ENCODE data around the gene SAPCD2. TPM values are rescaled to one million over a fixed set of nuclear protein-coding genes. Genes with fewer than 3 reads are reported as not detected.

The SAPCD2 gene
- total RNA-seq, 1 experiment from 2014 or later, result 29.8 TPM

GRCh38 chr9:137025517-137025966 lies 44.8 kb downstream of the SAPCD2 start:
- DNase-seq, result peak; percentile 47
- H3K27ac Mint-ChIP-seq, result no peak overlapping the region
- TF ChIP-seq, protein P1, sequence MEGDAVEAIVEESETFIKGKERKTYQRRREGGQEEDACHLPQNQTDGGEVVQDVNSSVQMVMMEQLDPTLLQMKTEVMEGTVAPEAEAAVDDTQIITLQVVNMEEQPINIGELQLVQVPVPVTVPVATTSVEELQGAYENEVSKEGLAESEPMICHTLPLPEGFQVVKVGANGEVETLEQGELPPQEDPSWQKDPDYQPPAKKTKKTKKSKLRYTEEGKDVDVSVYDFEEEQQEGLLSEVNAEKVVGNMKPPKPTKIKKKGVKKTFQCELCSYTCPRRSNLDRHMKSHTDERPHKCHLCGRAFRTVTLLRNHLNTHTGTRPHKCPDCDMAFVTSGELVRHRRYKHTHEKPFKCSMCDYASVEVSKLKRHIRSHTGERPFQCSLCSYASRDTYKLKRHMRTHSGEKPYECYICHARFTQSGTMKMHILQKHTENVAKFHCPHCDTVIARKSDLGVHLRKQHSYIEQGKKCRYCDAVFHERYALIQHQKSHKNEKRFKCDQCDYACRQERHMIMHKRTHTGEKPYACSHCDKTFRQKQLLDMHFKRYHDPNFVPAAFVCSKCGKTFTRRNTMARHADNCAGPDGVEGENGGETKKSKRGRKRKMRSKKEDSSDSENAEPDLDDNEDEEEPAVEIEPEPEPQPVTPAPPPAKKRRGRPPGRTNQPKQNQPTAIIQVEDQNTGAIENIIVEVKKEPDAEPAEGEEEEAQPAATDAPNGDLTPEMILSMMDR (conservative IDR thresholded peaks at IDR 0.05), result no peak

More at GRCh38 chr9:137025517-137025966, 44.8 kb downstream of the SAPCD2 start:
- no peak overlapping the region for H3K18ac ChIP-seq (ENCODE audit: insufficient read length, low read depth, low read length)
- peaks cover 2% of the 10 kb centered on the region for H4K20me1 ChIP-seq (ENCODE audit: control insufficient read depth, insufficient read depth, insufficient read length)
- no peak overlapping the region for H3K9ac ChIP-seq (ENCODE audit: extremely low read depth, insufficient read length, low read length)
- no peak overlapping the region for H3K4ac ChIP-seq (ENCODE audit: low read depth, low read length)
- no peak overlapping the region for H3K27ac ChIP-seq (ENCODE audit: insufficient read length, low read depth, low read length)
- Mint-ChIP-seq H3K4me3 (no peak overlapping the region), H3K36me3 (ENCODE audit: insufficient read depth in 1 of 3, low read depth in 3 of 3) (no peaks in the 10 kb centered on the region), H3K27me3 (ENCODE audit: low read depth) (peaks cover 22% of the 10 kb centered on the region), H3K4me1 (peaks cover 2 to 17% of the 10 kb centered on the region in 2 experiments; a peak in 3 of 4 replicates), H3K9me3 (no peaks in the 10 kb centered on the region)
- H3K56ac ChIP-seq (ENCODE audit: insufficient read length, low read depth, low read length), result no peak overlapping the region
- peaks cover 9% of the 10 kb centered on the region for H3K23me2 ChIP-seq (ENCODE audit: insufficient read length, low read depth, low read length, poor library complexity, severe bottlenecking)
- no peak overlapping the region for H3K23ac ChIP-seq (ENCODE audit: insufficient read length, low read depth, low read length)
- no peaks in the 10 kb centered on the region for H3K79me1 ChIP-seq (ENCODE audit: insufficient read depth, low read depth, low read length, poor library complexity, severe bottlenecking)
- H2BK120ac ChIP-seq (ENCODE audit: low read depth, low read length, poor library complexity, severe bottlenecking), result no peak overlapping the region
- no peaks in the 10 kb centered on the region for H3K9me3 ChIP-seq (ENCODE audit: control insufficient read depth, low read depth, low read length)
- no peak overlapping the region for H2BK5ac ChIP-seq (ENCODE audit: insufficient read length, low read length)
- no peak overlapping the region for H3T11ph ChIP-seq (ENCODE audit: low read length)
- H2BK20ac ChIP-seq (ENCODE audit: low read depth, low read length, poor library complexity, severe bottlenecking), result no peak overlapping the region
- no peak overlapping the region for H4K5ac ChIP-seq (ENCODE audit: insufficient read length, low read depth, low read length)
- H3K14ac ChIP-seq (ENCODE audit: insufficient read depth, low read length), result no peak overlapping the region
- H2BK12ac ChIP-seq (ENCODE audit: insufficient read length, low read depth, low read length), result no peak overlapping the region
- no peak overlapping the region for H4K91ac ChIP-seq (ENCODE audit: insufficient read length, low read depth, low read length)
- no peaks in the 10 kb centered on the region for H3K27me3 ChIP-seq (ENCODE audit: insufficient read depth, low read length)
- no peak overlapping the region for H2AFZ ChIP-seq (ENCODE audit: low read length)
- no peaks in the 10 kb centered on the region for H3K4me1 ChIP-seq (ENCODE audit: insufficient read depth, low read length)
- H4K8ac ChIP-seq (replicated peaks; ENCODE audit: insufficient read length, low read depth, low read length), result no peak overlapping the region
- H2BK15ac ChIP-seq (ENCODE audit: low read depth, low read length), result no peak overlapping the region
- H2AK5ac ChIP-seq (ENCODE audit: insufficient read length, low read length), result no peak overlapping the region
- no CpG with 5 or more reads among the region's 21 CpGs for WGBS (ENCODE audit: extremely low coverage, insufficient read length, low lambda C conversion rate)
- no peaks in the 10 kb centered on the region for H3K79me2 ChIP-seq (ENCODE audit: insufficient read depth, low read length)
- no peak overlapping the region for H3K4me2 ChIP-seq (ENCODE audit: insufficient read depth, insufficient read length, low read length)

Measured in H9 (cell line).